ENCODE data around the gene A1BG. TPM values are rescaled to one million over a fixed set of nuclear protein-coding genes. Genes with fewer than 3 reads are reported as not detected.

The A1BG gene
- total and polyA plus RNA-seq, 2 of the 13 experiments (the other 11 are each of a cell fraction or from before 2014, with no cell fraction given) = 14.7 to 41.4 TPM

- TF ChIP-seq BCLAF1 (IDR thresholded peaks at IDR 0.05) = no peak
- TF ChIP-seq ZNF782 (CRISPR knock-in tag; IDR thresholded peaks at IDR 0.05; ENCODE audit: borderline replicate concordance) = no peak
- no peak for TF ChIP-seq ZNF784 (CRISPR knock-in tag; IDR thresholded peaks at IDR 0.05; ENCODE audit: borderline replicate concordance)
- no peak for TF ChIP-seq FOXK1 (CRISPR knock-in tag; IDR thresholded peaks at IDR 0.05; ENCODE audit: borderline replicate concordance, low read depth)
- TF ChIP-seq ZNF512B (CRISPR knock-in tag; IDR thresholded peaks at IDR 0.05; ENCODE audit: borderline replicate concordance) = no peak
- no peak for TF ChIP-seq ZBTB1 (CRISPR knock-in tag; IDR thresholded peaks at IDR 0.05; ENCODE audit: borderline replicate concordance)
- TF ChIP-seq CEBPG (CRISPR knock-in tag; IDR thresholded peaks at IDR 0.05) = no peak
- 0 out of 2 replicates have a peak, but pooled peaks have one; percentile 41 for TF ChIP-seq ZMYM4 (CRISPR knock-in tag; IDR thresholded peaks at IDR 0.05)
- TF ChIP-seq ZSCAN20 (CRISPR knock-in tag; IDR thresholded peaks at IDR 0.05; ENCODE audit: borderline replicate concordance) = no peak
- TF ChIP-seq TRIM22 (IDR thresholded peaks at IDR 0.05) = no peak
- TF ChIP-seq YY1 (IDR thresholded peaks at IDR 0.05; ENCODE audit: insufficient read depth, insufficient replicate concordance, low read depth, low read length) = peak; percentile 12
- TF ChIP-seq EZH2 (conservative IDR thresholded peaks at IDR 0.05; ENCODE audit: low read depth, low read length) = no peak
- TF ChIP-seq STAG1 (CRISPR knock-in tag; IDR thresholded peaks at IDR 0.05) = no peak
- TF ChIP-seq MTA3 (CRISPR knock-in tag; IDR thresholded peaks at IDR 0.05) = no peak
- TF ChIP-seq ASH2L (IDR thresholded peaks at IDR 0.05; ENCODE audit: insufficient read length, low read depth, low read length) = no peak
- TF ChIP-seq SCMH1 (CRISPR knock-in tag; IDR thresholded peaks at IDR 0.05; ENCODE audit: borderline replicate concordance) = no peak
- TF ChIP-seq MXD3 (CRISPR knock-in tag; IDR thresholded peaks at IDR 0.05) = no peak
- TF ChIP-seq ZNF605 (CRISPR knock-in tag; IDR thresholded peaks at IDR 0.05) = no peak
- TF ChIP-seq SRY (CRISPR knock-in tag; IDR thresholded peaks at IDR 0.05) = no peak
Measured at GRCh38 chr19:58352760-58353671, at the start of gene A1BG (continued).
